Trophoblast cell (in vitro differentiated cells and primary cell): ENCODE data around the gene WDR19.

ENCODE experiments used
- DNase-seq, 2 donors: peaks; one replicate each; pipeline ENCODE4 v3.0.0-alpha.2; 2016
- H2AFZ ChIP-seq: 2 replicates; pipeline ENCODE4 v1.6.1; 2013; ENCODE audit warnings: low read length, moderate library complexity, mild to moderate bottlenecking; ENCODE audit not compliant: insufficient read depth, poor library complexity
- H2AK5ac ChIP-seq: 2 replicates; pipeline ENCODE4 v1.6.1; 2013; ENCODE audit warnings: mild to moderate bottlenecking, low read length
- H2BK120ac ChIP-seq: 2 replicates; pipeline ENCODE4 v1.6.1; 2013; ENCODE audit warnings: low read length, mild to moderate bottlenecking, moderate library complexity; ENCODE audit not compliant: insufficient read depth, poor library complexity
- H2BK12ac ChIP-seq: 2 replicates; pipeline ENCODE4 v1.6.1; 2013; ENCODE audit warnings: mild to moderate bottlenecking, low read length, moderate library complexity
- H2BK5ac ChIP-seq: 2 replicates; pipeline ENCODE4 v1.6.1; 2013; ENCODE audit warnings: low read length, low read depth, moderate library complexity, mild to moderate bottlenecking; ENCODE audit not compliant: poor library complexity
- H3K14ac ChIP-seq: 2 replicates; pipeline ENCODE4 v1.6.1; 2013; ENCODE audit warnings: mild to moderate bottlenecking, low read length
- H3K18ac ChIP-seq: 2 replicates; pipeline ENCODE4 v1.6.1; 2013; ENCODE audit warnings: mild to moderate bottlenecking, low read length
- H3K23ac ChIP-seq: 2 replicates; pipeline ENCODE4 v1.6.1; 2013; ENCODE audit warnings: low read length
- H3K27ac ChIP-seq: 2 replicates; pipeline ENCODE4 v1.5.1; 2013; ENCODE audit warnings: low read depth, mild to moderate bottlenecking, inconsistent platforms, low read length, moderate library complexity
- H3K27me3 ChIP-seq: 2 replicates; pipeline ENCODE4 v1.6.1; 2013; ENCODE audit warnings: inconsistent platforms, mild to moderate bottlenecking, low read length, moderate library complexity; ENCODE audit not compliant: insufficient read depth
- H3K36me3 ChIP-seq, 2 experiments: 1 replicate in 1 of 2; 2 replicates in 1 of 2; pipeline ENCODE4 v1.6.1; 2013; ENCODE audit warnings: low read length in 2 of 2, mild to moderate bottlenecking in 2 of 2, moderate library complexity in 1 of 2; ENCODE audit not compliant: insufficient read depth in 2 of 2, control insufficient read depth in 1 of 2
- H3K4ac ChIP-seq: 2 replicates; pipeline ENCODE4 v1.6.1; 2013; ENCODE audit warnings: low read depth, mild to moderate bottlenecking, low read length, moderate library complexity
- H3K4me1 ChIP-seq, 2 experiments: 1 replicate in 1 of 2; 2 replicates in 1 of 2; pipeline ENCODE4 v1.6.1; 2013; ENCODE audit warnings: low read length in 2 of 2, mild to moderate bottlenecking in 2 of 2, moderate library complexity in 1 of 2; ENCODE audit not compliant: insufficient read depth in 2 of 2, control insufficient read depth in 1 of 2
- H3K4me2 ChIP-seq: 2 replicates; pipeline ENCODE4 v1.6.1; 2013; ENCODE audit warnings: inconsistent platforms, mild to moderate bottlenecking, low read length, moderate library complexity
- H3K4me3 ChIP-seq: 2 replicates; pipeline ENCODE4 v1.5.1; 2013; ENCODE audit warnings: mild to moderate bottlenecking, low read depth, low read length, inconsistent platforms
- H3K79me1 ChIP-seq: one replicate; pipeline ENCODE4 v1.6.1; 2013; ENCODE audit warnings: low read length
- H3K79me2 ChIP-seq: 2 replicates; pipeline ENCODE4 v1.6.1; 2013; ENCODE audit warnings: low read length, mild to moderate bottlenecking; ENCODE audit not compliant: control insufficient read depth, insufficient read depth, poor library complexity
- H3K9ac ChIP-seq: 2 replicates; pipeline ENCODE4 v1.6.1; 2013; ENCODE audit warnings: mild to moderate bottlenecking, low read length
- H3K9me3 ChIP-seq: 2 replicates; pipeline ENCODE4 v1.6.1; 2013; ENCODE audit warnings: low read depth, mild to moderate bottlenecking, control low read depth, inconsistent platforms, low read length; ENCODE audit not compliant: insufficient read depth
- H4K12ac ChIP-seq: 2 replicates; pipeline ENCODE4 v1.6.1; 2013; ENCODE audit warnings: low read depth, mild to moderate bottlenecking, low read length, moderate library complexity
- H4K8ac ChIP-seq: 2 replicates; pipeline ENCODE4 v1.6.1; 2013; ENCODE audit warnings: low read depth, mild to moderate bottlenecking, low read length, moderate library complexity
- H4K91ac ChIP-seq: one replicate; pipeline ENCODE4 v1.6.1; 2013; ENCODE audit warnings: low read depth, mild to moderate bottlenecking, low read length, moderate library complexity
- WGBS: extraction: QIAGEN DNeasy Blood & Tissue Kit; methylation state at CpG from one replicate; pipeline ENCODE4 v1.1.7; 2013; ENCODE audit warnings: missing lambda C conversion rate; ENCODE audit not compliant: insufficient read length, insufficient coverage; ENCODE audit errors: extremely low coverage; 5-methylcytosine and 5-hydroxymethylcytosine counted together

Gene WDR19

GRCh38 chr4:39146211-39146610 is 36.1 kb upstream of the WDR19 start:
- no peak overlapping the region for H3K4me3 ChIP-seq
- no peak overlapping the region for H2AK5ac ChIP-seq
- H3K79me2 ChIP-seq, result no peaks in the 10 kb centered on the region
- H3K18ac ChIP-seq, result no peak overlapping the region
- H4K8ac ChIP-seq, result no peak overlapping the region
- no peak overlapping the region for H2BK5ac ChIP-seq
- H2BK120ac ChIP-seq, result no peak overlapping the region
- DNase-seq, result no peak
- no peak overlapping the region for H2BK12ac ChIP-seq
- no peak overlapping the region for H3K4me2 ChIP-seq
- H3K23ac ChIP-seq, result no peak overlapping the region
- H3K9ac ChIP-seq, result no peak overlapping the region
- no peaks in the 10 kb centered on the region for H3K9me3 ChIP-seq
- no peak overlapping the region for H3K4ac ChIP-seq
- no peak overlapping the region for H4K91ac ChIP-seq
- H3K4me1 ChIP-seq, result no peaks in the 10 kb centered on the region
- no peaks in the 10 kb centered on the region for H3K36me3 ChIP-seq
- H3K14ac ChIP-seq, result no peak overlapping the region
- no peak overlapping the region for H2AFZ ChIP-seq
- no peaks in the 10 kb centered on the region for H3K79me1 ChIP-seq
- WGBS, result no CpG with 5 or more reads among the region's 1 CpG
- H4K12ac ChIP-seq, result no peak overlapping the region
- H3K27ac ChIP-seq, result no peak overlapping the region
- H3K27me3 ChIP-seq, result no peaks in the 10 kb centered on the region

DNA sequence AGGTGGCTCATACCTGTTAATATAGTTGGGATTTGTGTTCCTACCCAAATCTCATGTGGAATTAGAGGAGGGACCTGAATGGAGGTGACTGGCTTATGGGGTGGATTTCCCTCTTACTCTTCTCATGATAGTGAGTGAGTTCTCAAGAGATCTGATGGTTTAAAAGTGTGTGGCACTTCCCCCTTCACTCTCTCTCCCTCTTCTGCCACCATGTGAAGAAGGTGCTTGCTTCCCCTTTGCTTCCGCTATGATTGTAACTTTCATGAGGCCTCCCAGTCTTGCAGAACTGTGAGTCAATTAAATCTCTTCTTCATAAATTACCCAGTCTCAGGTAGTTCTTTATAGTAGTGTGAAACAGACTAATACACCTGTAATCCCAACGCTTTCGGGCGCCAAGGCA is 28.3 kb upstream of the WDR19 start:
- Histone ChIP-seq H3K9ac (no peak overlapping the region), H3K79me2 (no peaks in the 10 kb centered on the region), H3K4me3 (no peak overlapping the region), H4K12ac (no peak overlapping the region), H3K4ac (no peak overlapping the region), H3K18ac (no peak overlapping the region), H4K8ac (no peak overlapping the region), H2AFZ (no peak overlapping the region), H3K9me3 (no peaks in the 10 kb centered on the region), H3K79me1 (no peaks in the 10 kb centered on the region), H4K91ac (no peak overlapping the region), H2BK12ac (no peak overlapping the region), H3K14ac (no peak overlapping the region), H2BK5ac (no peak overlapping the region), H3K27ac (no peak overlapping the region), H3K23ac (no peak overlapping the region), H3K27me3 (no peaks in the 10 kb centered on the region), H3K36me3 (no peaks in the 10 kb centered on the region), H3K4me1 (no peaks in the 10 kb centered on the region), H2BK120ac (no peak overlapping the region), H2AK5ac (no peak overlapping the region), H3K4me2 (no peak overlapping the region)
- no peak for DNase-seq
- no CpG with 5 or more reads among the region's 4 CpGs for WGBS

GRCh38 chr4:39157520-39157919 is 24.8 kb upstream of the WDR19 start:
- Histone ChIP-seq H3K18ac (no peak overlapping the region), H2BK120ac (no peak overlapping the region), H3K23ac (no peak overlapping the region), H3K4me3 (no peak overlapping the region), H3K36me3 (no peaks in the 10 kb centered on the region), H3K14ac (no peak overlapping the region), H3K79me1 (no peaks in the 10 kb centered on the region), H3K4me2 (no peak overlapping the region), H2BK5ac (no peak overlapping the region), H3K27me3 (no peaks in the 10 kb centered on the region), H2BK12ac (no peak overlapping the region), H4K12ac (no peak overlapping the region), H3K79me2 (no peaks in the 10 kb centered on the region), H3K4me1 (no peaks in the 10 kb centered on the region), H2AK5ac (no peak overlapping the region), H2AFZ (no peak overlapping the region), H3K9me3 (no peaks in the 10 kb centered on the region), H3K27ac (no peak overlapping the region), H3K4ac (no peak overlapping the region), H4K8ac (no peak overlapping the region), H4K91ac (no peak overlapping the region), H3K9ac (no peak overlapping the region)
- no peak for DNase-seq
- no CpG with 5 or more reads among the region's 2 CpGs for WGBS

DNA sequence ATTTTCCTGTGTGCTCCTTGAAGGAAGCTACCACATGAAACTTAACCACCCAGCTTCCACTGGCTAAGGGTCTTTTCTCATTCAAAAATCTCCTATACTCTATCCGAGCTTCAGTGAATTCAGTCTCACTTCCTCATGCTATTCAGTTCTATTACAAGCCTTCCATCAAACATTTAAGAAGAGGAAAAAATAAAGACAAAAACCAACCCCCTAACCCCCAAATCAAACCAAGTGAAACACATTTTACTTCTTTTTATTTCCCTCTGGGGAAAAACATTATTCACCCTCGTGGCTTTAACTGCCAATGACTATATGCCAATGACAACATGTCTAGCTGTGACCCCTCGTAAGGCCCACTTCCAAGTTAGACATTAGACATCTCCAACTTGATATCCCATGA is 16.2 kb upstream of the WDR19 start:
- Histone ChIP-seq H2BK5ac (no peak overlapping the region), H2AFZ (no peak overlapping the region), H2AK5ac (no peak overlapping the region), H3K4ac (no peak overlapping the region), H4K8ac (no peak overlapping the region), H2BK12ac (no peak overlapping the region), H3K9me3 (peaks cover 3% of the 10 kb centered on the region), H3K27ac (no peak overlapping the region), H3K27me3 (no peaks in the 10 kb centered on the region), H3K23ac (no peak overlapping the region), H2BK120ac (no peak overlapping the region), H3K4me1 (no peaks in the 10 kb centered on the region), H3K79me1 (no peaks in the 10 kb centered on the region), H3K36me3 (no peaks in the 10 kb centered on the region), H4K12ac (no peak overlapping the region), H3K18ac (no peak overlapping the region), H3K14ac (no peak overlapping the region), H3K9ac (no peak overlapping the region), H3K79me2 (no peaks in the 10 kb centered on the region), H3K4me3 (no peak overlapping the region), H4K91ac (no peak overlapping the region), H3K4me2 (no peak overlapping the region)
- no peak for DNase-seq
- no CpG with 5 or more reads among the region's 3 CpGs for WGBS
